ENCODE results near the gene NPTX2. TPM values are rescaled to one million over a fixed set of nuclear protein-coding genes. Genes with fewer than 3 reads are reported as not detected.

Gene NPTX2
- total RNA-seq, 4 donors from 2014 or later = 2.2 to 14.9 (median 7.1) TPM

DNA sequence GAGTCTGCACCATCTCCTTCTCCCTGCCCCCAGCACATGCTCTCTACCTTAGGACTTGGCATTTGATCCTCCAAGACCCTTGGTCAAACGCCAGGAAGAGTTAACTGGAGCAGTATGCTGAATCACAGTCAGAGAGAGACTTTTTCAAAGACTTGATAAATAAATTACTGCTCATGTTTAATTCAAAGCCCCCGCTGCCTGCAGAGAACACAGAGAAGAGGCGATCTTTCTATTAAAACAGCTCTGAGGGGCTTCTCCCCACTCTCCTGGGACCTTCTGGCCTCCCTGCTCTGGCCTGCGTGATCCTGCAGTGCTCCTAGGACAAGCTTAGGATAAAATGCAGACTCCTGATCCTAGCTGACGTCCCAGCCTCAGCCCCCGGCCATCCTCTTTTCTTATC lies 47.8 kb downstream of the NPTX2 start:
- ATAC-seq (ENCODE audit: low FRiP score) = no peak
- no peak for DNase-seq (ENCODE audit: low spot score)
- TF ChIP-seq, protein P1, sequence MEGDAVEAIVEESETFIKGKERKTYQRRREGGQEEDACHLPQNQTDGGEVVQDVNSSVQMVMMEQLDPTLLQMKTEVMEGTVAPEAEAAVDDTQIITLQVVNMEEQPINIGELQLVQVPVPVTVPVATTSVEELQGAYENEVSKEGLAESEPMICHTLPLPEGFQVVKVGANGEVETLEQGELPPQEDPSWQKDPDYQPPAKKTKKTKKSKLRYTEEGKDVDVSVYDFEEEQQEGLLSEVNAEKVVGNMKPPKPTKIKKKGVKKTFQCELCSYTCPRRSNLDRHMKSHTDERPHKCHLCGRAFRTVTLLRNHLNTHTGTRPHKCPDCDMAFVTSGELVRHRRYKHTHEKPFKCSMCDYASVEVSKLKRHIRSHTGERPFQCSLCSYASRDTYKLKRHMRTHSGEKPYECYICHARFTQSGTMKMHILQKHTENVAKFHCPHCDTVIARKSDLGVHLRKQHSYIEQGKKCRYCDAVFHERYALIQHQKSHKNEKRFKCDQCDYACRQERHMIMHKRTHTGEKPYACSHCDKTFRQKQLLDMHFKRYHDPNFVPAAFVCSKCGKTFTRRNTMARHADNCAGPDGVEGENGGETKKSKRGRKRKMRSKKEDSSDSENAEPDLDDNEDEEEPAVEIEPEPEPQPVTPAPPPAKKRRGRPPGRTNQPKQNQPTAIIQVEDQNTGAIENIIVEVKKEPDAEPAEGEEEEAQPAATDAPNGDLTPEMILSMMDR (IDR thresholded peaks at IDR 0.05) = no peak

DNA sequence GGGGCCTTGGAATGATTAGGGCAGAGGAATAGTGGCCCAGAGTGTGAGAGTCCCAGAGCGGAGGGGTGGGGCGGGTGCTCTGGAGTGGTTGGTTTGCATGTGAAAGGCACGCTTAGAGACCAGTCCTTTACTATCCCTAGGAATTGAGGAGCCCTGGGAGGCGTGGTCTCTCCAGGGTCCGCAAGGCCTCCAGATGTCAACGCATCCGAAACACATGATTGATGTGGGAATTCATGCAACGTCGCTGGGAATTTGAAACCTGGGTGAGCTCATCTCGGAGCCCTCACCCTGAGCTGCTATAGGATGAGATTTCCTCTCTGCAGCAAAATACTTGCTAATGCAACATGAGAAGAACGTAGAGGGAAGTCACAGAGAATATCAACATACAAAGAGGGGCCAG lies 51.2 kb downstream of the NPTX2 start:
- ATAC-seq (ENCODE audit: low FRiP score) (no peak), DNase-seq (ENCODE audit: low spot score) (no peak)
- TF ChIP-seq, protein P1 (IDR thresholded peaks at IDR 0.05) = no peak

DNA sequence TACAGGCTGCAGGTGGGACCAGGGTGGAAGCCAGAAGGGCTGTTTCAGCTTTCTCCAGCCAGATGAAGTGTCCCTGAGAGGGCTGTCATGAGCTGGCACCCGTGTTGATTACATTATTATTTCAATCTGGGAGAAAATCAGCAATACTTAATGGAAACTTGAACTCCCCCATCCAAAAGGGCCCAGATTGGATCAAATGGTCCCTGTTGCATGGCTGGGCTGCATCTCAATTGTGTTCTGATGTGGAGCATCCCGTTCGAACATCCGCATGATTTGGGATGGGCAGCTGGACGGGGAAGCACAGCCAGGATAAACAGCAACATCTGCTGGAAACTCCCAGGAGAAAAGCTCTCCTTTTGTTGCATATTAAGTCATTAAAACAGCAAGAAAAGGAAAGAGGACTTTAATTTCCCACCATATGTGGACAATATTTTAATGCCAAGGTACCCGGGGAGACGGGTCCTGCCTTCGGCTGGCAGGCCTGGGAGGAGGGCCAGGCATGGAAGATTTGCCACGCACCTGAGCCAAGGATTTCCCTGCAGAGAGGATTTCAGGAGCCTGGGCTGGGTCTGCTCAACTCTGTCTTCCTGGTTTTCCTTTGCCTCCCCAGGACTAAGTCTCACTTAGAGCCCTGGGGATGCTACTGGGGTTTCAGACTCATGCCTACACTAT lies 52.4 kb downstream of the NPTX2 start:
- TF ChIP-seq, protein P1 (IDR thresholded peaks at IDR 0.05) = no peak
- no peak for ATAC-seq (ENCODE audit: low FRiP score)
- DNase-seq (ENCODE audit: low spot score) = no peak

DNA sequence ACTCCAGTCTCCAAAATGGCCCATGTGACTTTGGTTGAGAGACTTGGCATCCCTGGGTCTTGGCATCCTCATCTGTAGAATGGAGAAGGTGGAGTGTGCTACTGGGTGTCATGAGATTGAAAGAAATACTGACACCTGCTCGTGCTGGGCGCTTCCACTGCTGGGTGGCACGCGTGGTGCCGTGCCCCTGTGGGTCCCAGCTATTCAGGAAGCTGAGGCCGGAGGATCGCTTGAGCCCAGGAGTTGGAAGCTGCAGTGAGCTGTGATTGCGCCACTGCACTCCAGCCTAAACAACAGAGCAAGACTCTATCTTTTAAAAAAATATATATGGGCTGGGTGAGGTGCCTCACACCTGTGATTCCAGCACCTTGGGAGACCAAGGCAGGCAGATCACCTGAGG lies 53.1 kb downstream of the NPTX2 start:
- TF ChIP-seq, protein P1 (IDR thresholded peaks at IDR 0.05) = no peak
- no peak for ATAC-seq (ENCODE audit: low FRiP score)
- DNase-seq (ENCODE audit: low spot score) = no peak

DNA sequence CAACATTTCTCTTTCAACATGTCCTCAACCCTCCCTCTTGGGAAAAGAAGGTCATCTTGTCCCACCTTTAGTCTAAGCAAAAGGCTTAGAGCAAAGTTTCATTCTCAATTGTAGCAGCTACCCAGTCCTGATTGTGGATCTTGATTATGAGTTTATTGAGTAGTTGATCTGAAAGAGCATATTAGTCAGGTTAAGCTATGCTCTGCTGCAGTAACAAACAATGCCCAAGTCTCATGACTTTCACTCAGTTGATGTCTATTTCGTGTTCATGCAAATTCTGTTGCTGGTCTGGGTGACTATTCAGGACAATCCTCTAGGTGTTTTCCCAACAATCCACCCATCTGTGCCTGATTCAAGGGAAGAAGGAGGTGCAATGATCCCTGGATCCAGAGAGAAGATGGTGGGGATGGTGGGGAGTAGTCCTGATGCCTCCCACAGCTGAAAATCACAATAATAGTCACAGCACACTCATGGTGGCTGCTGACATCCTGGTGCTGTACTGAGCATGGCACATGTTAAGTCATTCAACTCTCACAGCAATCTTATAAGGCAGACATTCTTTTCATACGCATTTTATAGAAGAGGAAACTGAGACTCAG lies 54.7 kb downstream of the NPTX2 start:
- no peak for DNase-seq (ENCODE audit: low spot score)
- TF ChIP-seq, protein P1 (IDR thresholded peaks at IDR 0.05) = no peak
- no peak for ATAC-seq (ENCODE audit: low FRiP score)

DNA sequence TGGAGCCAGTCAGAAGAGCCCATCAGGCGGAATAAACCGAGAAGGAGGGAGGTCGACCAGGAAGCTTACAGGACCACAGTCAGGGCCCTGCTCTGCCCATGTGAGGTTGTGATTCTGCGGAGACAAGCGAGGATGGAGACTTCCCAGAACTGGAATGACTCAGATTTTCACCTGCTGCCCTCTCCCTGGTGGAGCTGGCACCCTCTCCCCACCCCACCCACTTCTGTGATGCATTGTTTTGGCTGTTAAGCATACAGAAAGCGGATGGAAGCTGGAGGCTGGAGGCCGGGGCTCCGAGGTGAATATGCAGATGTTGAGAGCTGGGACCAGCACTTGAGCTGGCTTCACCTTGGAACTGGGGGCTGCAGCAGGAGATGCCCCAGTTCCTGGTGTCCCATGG lies 57.4 kb downstream of the NPTX2 start:
- TF ChIP-seq, protein P1 (IDR thresholded peaks at IDR 0.05) = no peak
- DNase-seq (ENCODE audit: low spot score) (no peak), ATAC-seq (ENCODE audit: low FRiP score) (no peak)

GRCh38 chr7:98674881-98675280 lies 57.8 kb downstream of the NPTX2 start:
- TF ChIP-seq, protein P1 (IDR thresholded peaks at IDR 0.05) = no peak
- no peak for DNase-seq (ENCODE audit: low spot score)
- ATAC-seq (ENCODE audit: low FRiP score) = no peak
